SK-N-MC (cell line): ENCODE data around the gene EXO1.

ENCODE experiments used
- EZH2 ChIP-seq: fragments of 200-600 bp; sonication (generic); IDR thresholded peaks from one replicate; pipeline ENCODE4 v1.6.1; 2017; ENCODE audit warnings: antibody characterized with exemption
- FOXP2 ChIP-seq: optimal IDR thresholded peaks from 2 replicates; pipeline ENCODE3; 2011; ENCODE audit warnings: mild to moderate bottlenecking, moderate library complexity; ENCODE audit not compliant: insufficient read depth; ENCODE audit errors: extremely low read length, control extremely low read depth
- POLR2AphosphoS5 ChIP-seq: IDR thresholded peaks from 2 replicates; pipeline ENCODE4 v1.6.1; 2012; ENCODE audit warnings: mild to moderate bottlenecking, low read depth, low read length, borderline replicate concordance

GRCh38 chr1:241917487-241917886, 69.5 kb downstream of the EXO1 start:
- TF ChIP-seq POLR2AphosphoS5 (no peak), EZH2 (no peak), FOXP2 (no peak)
